ENCODE results near the gene AKR7A2.

The AKR7A2 gene

GRCh38 chr1:19311931-19312781 is at the start of gene AKR7A2, which contains the start of gene SLC66A1:
TSS of gene AKR7A2 (minus strand) at chr1:19312144. CDS start at chr1:19312124, 20 bp downstream.
TSS of gene SLC66A1 (plus strand) at chr1:19312326. CDS start at chr1:19317678, 5,352 bp downstream.
- DNase-seq: peak; percentile 94

GRCh38 chr1:19360843-19361610 is 49.1 kb upstream of the AKR7A2 start:
- no peak for DNase-seq

- DNase-seq: no peak
Observed at GRCh38 chr1:19360432-19360831, 48.5 kb upstream of the AKR7A2 start.

- DNase-seq: no peak
Observed at GRCh38 chr1:19360016-19360415, 48.1 kb upstream of the AKR7A2 start.

GRCh38 chr1:19359357-19359756 is 47.4 kb upstream of the AKR7A2 start:
- DNase-seq: no peak

GRCh38 chr1:19358710-19359109 is 46.8 kb upstream of the AKR7A2 start:
- no peak for DNase-seq

GRCh38 chr1:19357299-19357986 is 45.5 kb upstream of the AKR7A2 start:
- DNase-seq: no peak

- no peak for DNase-seq
Observed at GRCh38 chr1:19356266-19356665, 44.3 kb upstream of the AKR7A2 start.

GRCh38 chr1:19354531-19354981 is 42.6 kb upstream of the AKR7A2 start:
- DNase-seq: no peak

- DNase-seq: no peak
Observed at GRCh38 chr1:19353596-19353995, 41.7 kb upstream of the AKR7A2 start.

GRCh38 chr1:19352839-19353238 is 40.9 kb upstream of the AKR7A2 start:
- no peak for DNase-seq

GRCh38 chr1:19351873-19352272 is 39.9 kb upstream of the AKR7A2 start:
- DNase-seq: no peak

- no peak for DNase-seq
Observed at GRCh38 chr1:19350566-19350965, 38.6 kb upstream of the AKR7A2 start.

GRCh38 chr1:19349999-19350398 is 38.1 kb upstream of the AKR7A2 start:
- DNase-seq: no peak

- DNase-seq: no peak
Observed at GRCh38 chr1:19348441-19349198, 36.7 kb upstream of the AKR7A2 start.

- DNase-seq: no peak
Observed at GRCh38 chr1:19347533-19348172, 35.7 kb upstream of the AKR7A2 start.

GRCh38 chr1:19346026-19346425 is 34.1 kb upstream of the AKR7A2 start:
- DNase-seq: no peak

- no peak for DNase-seq
Observed at GRCh38 chr1:19345391-19345790, 33.4 kb upstream of the AKR7A2 start.

GRCh38 chr1:19344831-19345230 is 32.9 kb upstream of the AKR7A2 start:
- no peak for DNase-seq

- DNase-seq: peak; percentile 41
Observed at GRCh38 chr1:19344372-19344810, 32.4 kb upstream of the AKR7A2 start.

GRCh38 chr1:19343617-19344350 is 31.8 kb upstream of the AKR7A2 start:
- no peak for DNase-seq

All from CD4-positive, alpha-beta T cell treated with Interleukin-12 subunit alpha and Interleukin-12 subunit beta, for 1 hour (primary cell).